Large intestine (tissue), 3 donors: Measurements from ENCODE around the gene NUTF2. TPM values are rescaled to one million over a fixed set of nuclear protein-coding genes. Genes with fewer than 3 reads are reported as not detected.
"Not testable (repeated sequence)": the region's sequence is repeated elsewhere in the genome, so short reads cannot be mapped to it uniquely, and the experiment has no call there.

ENCODE experiments used
- DNase-seq, 2 donors: peaks; one replicate each; pipeline versions ENCODE4 v3.0.0 to v3.0.0-alpha.2; 2013
- H3K27ac ChIP-seq: one replicate; pipeline ENCODE4 v1.5.1; 2013; ENCODE audit warnings: low read length
- H3K27me3 ChIP-seq: 2 replicates; pipeline ENCODE4 v1.6.1; 2013; ENCODE audit warnings: low read length; ENCODE audit not compliant: control insufficient read depth, insufficient read depth
- H3K36me3 ChIP-seq: 2 replicates; pipeline ENCODE4 v1.6.1; 2013; ENCODE audit warnings: low read length; ENCODE audit not compliant: control insufficient read depth, insufficient read depth
- H3K4me1 ChIP-seq: one replicate; pipeline ENCODE4 v1.6.1; 2013; ENCODE audit warnings: low read length; ENCODE audit not compliant: control insufficient read depth, insufficient read depth
- H3K4me3 ChIP-seq: one replicate; pipeline ENCODE4 v1.5.1; 2013; ENCODE audit warnings: low read length
- H3K9me3 ChIP-seq: one replicate; pipeline ENCODE4 v1.6.1; 2013; ENCODE audit warnings: mild to moderate bottlenecking, low read depth, low read length, moderate library complexity; ENCODE audit not compliant: control insufficient read depth
- WGBS: methylation state at CpG from one replicate; pipeline ENCODE4 v1.1.5; 2013; ENCODE audit warnings: low lambda C conversion rate; ENCODE audit not compliant: insufficient coverage; 5-methylcytosine and 5-hydroxymethylcytosine counted together
- polyA plus RNA-seq: library from polyadenylated mRNA; unstranded; fragments of 120-200 nt; gene quantifications from one replicate; pipeline ENCODE4 v1.2.1, GENCODE V29; 2013

Gene NUTF2
- polyA plus RNA-seq, 1 donor: 123 TPM

GRCh38 chr16:67860589-67861398, 14.1 kb downstream of the NUTF2 start:
- no CpG with 5 or more reads among the region's 8 CpGs for WGBS
- no peak for DNase-seq
- H3K4me3 ChIP-seq: no peak overlapping the region
- no peaks in the 10 kb centered on the region for H3K27me3 ChIP-seq
- no peak overlapping the region for H3K27ac ChIP-seq
- peaks cover 44% of the 10 kb centered on the region for H3K36me3 ChIP-seq
- no peaks in the 10 kb centered on the region for H3K9me3 ChIP-seq
- peaks cover 28% of the 10 kb centered on the region for H3K4me1 ChIP-seq

- no peak for DNase-seq
- H3K9me3 ChIP-seq: no peaks in the 10 kb centered on the region
- H3K4me1 ChIP-seq: peaks cover 21% of the 10 kb centered on the region
- H3K36me3 ChIP-seq: peaks cover 53% of the 10 kb centered on the region
- H3K4me3 ChIP-seq: no peak overlapping the region
- WGBS: 60% methylated on average over 1 of the region's 6 CpGs
- no peaks in the 10 kb centered on the region for H3K27me3 ChIP-seq
- H3K27ac ChIP-seq: no peak overlapping the region
These were observed 15.1 kb downstream of the NUTF2 start for GRCh38 chr16:67861877-67862276.

GRCh38 chr16:67862623-67863583, 16.2 kb downstream of the NUTF2 start:
- no peak for DNase-seq
- Histone ChIP-seq H3K27ac (no peak overlapping the region), H3K4me1 (peaks cover 12% of the 10 kb centered on the region), H3K4me3 (no peak overlapping the region), H3K36me3 (peaks cover 63% of the 10 kb centered on the region), H3K27me3 (no peaks in the 10 kb centered on the region), H3K9me3 (no peaks in the 10 kb centered on the region)
- WGBS: no CpG with 5 or more reads among the region's 11 CpGs

GRCh38 chr16:67864044-67864443, 17.3 kb downstream of the NUTF2 start:
- not testable (repeated sequence) for H3K27ac ChIP-seq, H3K4me1 ChIP-seq, DNase-seq, H3K27me3 ChIP-seq, H3K9me3 ChIP-seq, H3K4me3 ChIP-seq
- no CpG with 5 or more reads among the region's 6 CpGs for WGBS
- peaks cover 74% of the 10 kb centered on the region for H3K36me3 ChIP-seq

- peaks cover 74% of the 10 kb centered on the region for H3K36me3 ChIP-seq
- no peaks in the 10 kb centered on the region for H3K4me1 ChIP-seq
- no peaks in the 10 kb centered on the region for H3K9me3 ChIP-seq
- H3K4me3 ChIP-seq: no peak overlapping the region
- H3K27me3 ChIP-seq: no peaks in the 10 kb centered on the region
- no peak for DNase-seq
- WGBS: no CpG with 5 or more reads among the region's 2 CpGs
- no peak overlapping the region for H3K27ac ChIP-seq
These were observed 17.9 kb downstream of the NUTF2 start for GRCh38 chr16:67864594-67864993.

GRCh38 chr16:67865318-67865717, 18.6 kb downstream of the NUTF2 start:
- Histone ChIP-seq H3K9me3 (no peaks in the 10 kb centered on the region), H3K4me1 (no peaks in the 10 kb centered on the region), H3K4me3 (no peak overlapping the region), H3K27ac (no peak overlapping the region), H3K27me3 (no peaks in the 10 kb centered on the region), H3K36me3 (peaks cover 79% of the 10 kb centered on the region)
- no peak for DNase-seq
- WGBS: no CpG with 5 or more reads among the region's 2 CpGs

- peaks cover 69% of the 10 kb centered on the region for H3K36me3 ChIP-seq
- no peak overlapping the region for H3K4me3 ChIP-seq
- WGBS: no CpG with 5 or more reads among the region's 6 CpGs
- no peak for DNase-seq
- H3K27ac ChIP-seq: no peak overlapping the region
- H3K4me1 ChIP-seq: no peaks in the 10 kb centered on the region
- no peaks in the 10 kb centered on the region for H3K9me3 ChIP-seq
- H3K27me3 ChIP-seq: no peaks in the 10 kb centered on the region
These were observed 21.6 kb downstream of the NUTF2 start for GRCh38 chr16:67868290-67868689.

GRCh38 chr16:67869653-67870052, 22.9 kb downstream of the NUTF2 start:
- H3K4me3 ChIP-seq: no peak overlapping the region
- H3K9me3 ChIP-seq: no peaks in the 10 kb centered on the region
- no peak overlapping the region for H3K27ac ChIP-seq
- WGBS: no CpG with 5 or more reads among the region's 7 CpGs
- peaks cover 7% of the 10 kb centered on the region for H3K4me1 ChIP-seq
- DNase-seq: no peak
- H3K36me3 ChIP-seq: peaks cover 60% of the 10 kb centered on the region
- H3K27me3 ChIP-seq: no peaks in the 10 kb centered on the region

GRCh38 chr16:67871256-67871655, 24.5 kb downstream of the NUTF2 start:
- no CpG with 5 or more reads among the region's 3 CpGs for WGBS
- Histone ChIP-seq H3K27me3 (no peaks in the 10 kb centered on the region), H3K9me3 (no peaks in the 10 kb centered on the region), H3K36me3 (peaks cover 53% of the 10 kb centered on the region), H3K4me1 (peaks cover 8% of the 10 kb centered on the region), H3K27ac (no peak overlapping the region), H3K4me3 (no peak overlapping the region)
- no peak for DNase-seq

- WGBS: no CpG with 5 or more reads among the region's 2 CpGs
- DNase-seq: peak in 1 of 2 donors; percentile 29
- Histone ChIP-seq H3K36me3 (peaks cover 54% of the 10 kb centered on the region), H3K4me1 (peaks cover 8% of the 10 kb centered on the region), H3K9me3 (no peaks in the 10 kb centered on the region), H3K27me3 (no peaks in the 10 kb centered on the region), H3K4me3 (peak overlapping the region; percentile 83), H3K27ac (peak overlapping the region; percentile 8)
These were observed 25.4 kb downstream of the NUTF2 start for GRCh38 chr16:67872131-67872630.
